HepG2 (cell line): ENCODE measurements around the gene TPRN. TPM values are rescaled to one million over a fixed set of nuclear protein-coding genes. Genes with fewer than 3 reads are reported as not detected.
A peak's percentile ranks its signal among the peaks of the same experiment; 100 is the strongest.

Experiments
- E2F5 ChIP-seq: sonication (generic); formaldehyde crosslinking; conservative IDR thresholded peaks from 2 replicates; pipeline ENCODE4 v1.4.0; 2020; ENCODE audit warnings: missing genetic modification reagents
- FOSL2 ChIP-seq: sonication (generic); formaldehyde crosslinking; IDR thresholded peaks from 2 replicates; pipeline ENCODE4 v1.4.0; 2020; ENCODE audit warnings: missing genetic modification reagents
- FOXC1 ChIP-seq: sonication (generic); formaldehyde crosslinking; IDR thresholded peaks from 2 replicates; pipeline ENCODE4 v1.8.0; 2022; ENCODE audit warnings: mild to moderate bottlenecking, missing genetic modification reagents, borderline replicate concordance
- GABPA ChIP-seq, 2 experiments: IDR thresholded peaks; 2 replicates each; pipeline ENCODE4 v1.6.1; 2011 to 2016; ENCODE audit warnings: low read depth in 2 of 2, low read length in 1 of 2, missing biosample characterization in 1 of 2, missing genetic modification characterization in 1 of 2
- GLI4 ChIP-seq: sonication (generic); formaldehyde crosslinking; IDR thresholded peaks from 2 replicates; pipeline ENCODE4 v1.5.1; 2020; ENCODE audit warnings: missing genetic modification reagents, mild to moderate bottlenecking, moderate library complexity, borderline replicate concordance
- GLMP ChIP-seq: sonication (generic); formaldehyde crosslinking; IDR thresholded peaks from 2 replicates; pipeline ENCODE4 v1.9.0; 2021; ENCODE audit warnings: missing genetic modification reagents, mild to moderate bottlenecking, borderline replicate concordance
- IKZF5 ChIP-seq: IDR thresholded peaks from 2 replicates; pipeline ENCODE4 v1.6.1; 2018; ENCODE audit warnings: missing genetic modification reagents, mild to moderate bottlenecking, missing compliant biosample characterization
- IRX3 ChIP-seq: sonication (generic); formaldehyde crosslinking; IDR thresholded peaks from 2 replicates; pipeline ENCODE4 v1.8.1; 2023; ENCODE audit warnings: mild to moderate bottlenecking, low read depth, missing genetic modification reagents, borderline replicate concordance
- KLF16 ChIP-seq, 2 experiments: sonication (generic) in 1 of 2; formaldehyde crosslinking in 1 of 2; IDR thresholded peaks; 2 replicates each; pipeline versions ENCODE4 v1.6.1 to v1.8.0; 2016 to 2023; ENCODE audit warnings: missing genetic modification reagents in 2 of 2, missing compliant biosample characterization in 1 of 2
- PAF1 ChIP-seq: IDR thresholded peaks from 2 replicates; pipeline ENCODE4 v1.6.1; 2016; ENCODE audit warnings: missing genetic modification reagents, missing compliant biosample characterization
- PBX3 ChIP-seq: sonication (generic); formaldehyde crosslinking; IDR thresholded peaks from 2 replicates; pipeline ENCODE4 v1.8.1; 2023; ENCODE audit warnings: missing genetic modification reagents, inconsistent platforms, borderline replicate concordance
- POLR2G ChIP-seq: fragments of 200-400 bp; formaldehyde crosslinking; IDR thresholded peaks from 2 replicates; pipeline ENCODE4 v1.6.1; 2018; ENCODE audit warnings: mild to moderate bottlenecking, low read depth, low read length, moderate library complexity
- PRPF4 ChIP-seq: fragments of 200-400 bp; formaldehyde crosslinking; IDR thresholded peaks from 2 replicates; pipeline ENCODE4 v1.6.1; 2016; ENCODE audit warnings: low read length, low read depth; ENCODE audit not compliant: poor library complexity, severe bottlenecking
- RAD51 ChIP-seq: fragments of 450-650 bp; IDR thresholded peaks from 2 replicates; pipeline ENCODE4 v1.6.1; 2016; ENCODE audit warnings: borderline replicate concordance
- RELA ChIP-seq: sonication (generic); formaldehyde crosslinking; IDR thresholded peaks from 2 replicates; pipeline ENCODE4 v1.4.0; 2020; ENCODE audit warnings: missing genetic modification reagents
- SMARCC2 ChIP-seq: fragments of 450-650 bp; IDR thresholded peaks from 2 replicates; pipeline ENCODE4 v1.6.1; 2017; ENCODE audit warnings: antibody characterized with exemption, mild to moderate bottlenecking
- SSRP1 ChIP-seq: IDR thresholded peaks from 2 replicates; pipeline ENCODE4 v1.6.1; 2016; ENCODE audit warnings: control low read depth
- TBL1XR1 ChIP-seq: fragments of 150-350 bp; IDR thresholded peaks from 2 replicates; pipeline ENCODE4 v1.6.1; 2014; ENCODE audit warnings: borderline replicate concordance, low read length; ENCODE audit not compliant: partially characterized antibody
- ZBTB34 ChIP-seq: sonication (generic); formaldehyde crosslinking; IDR thresholded peaks from 2 replicates; pipeline ENCODE4 v1.8.0; 2022; ENCODE audit warnings: mild to moderate bottlenecking, missing genetic modification reagents
- ZNF10 ChIP-seq: sonication (generic); formaldehyde crosslinking; IDR thresholded peaks from 2 replicates; pipeline ENCODE4 v1.4.0; 2020; ENCODE audit warnings: mild to moderate bottlenecking, low read depth, missing genetic modification reagents, borderline replicate concordance
- ZNF30 ChIP-seq: sonication (generic); formaldehyde crosslinking; IDR thresholded peaks from 2 replicates; pipeline ENCODE4 v1.5.0; 2020; ENCODE audit warnings: mild to moderate bottlenecking, missing genetic modification reagents
- ZNF33B ChIP-seq: sonication (generic); formaldehyde crosslinking; IDR thresholded peaks from 2 replicates; pipeline ENCODE4 v1.5.1; 2020; ENCODE audit warnings: mild to moderate bottlenecking, missing genetic modification reagents
- ZNF788 ChIP-seq: sonication (generic); formaldehyde crosslinking; IDR thresholded peaks from 2 replicates; pipeline ENCODE4 v1.5.0; 2020; ENCODE audit warnings: mild to moderate bottlenecking, missing genetic modification reagents, borderline replicate concordance
- ZSCAN20 ChIP-seq: sonication (generic); formaldehyde crosslinking; IDR thresholded peaks from 2 replicates; pipeline ENCODE4 v1.4.0; 2020; ENCODE audit warnings: missing genetic modification reagents, mild to moderate bottlenecking, borderline replicate concordance
- polyA plus RNA-seq, 8 experiments: library from polyadenylated mRNA; depleted of rRNA in 3 of 8; stranded (reverse) in 7 of 8; unstranded in 1 of 8; fragments of >200 nt; fragmentation: Illumina TruSeq in 4 of 8; extraction: Trizol in 4 of 8; gene quantifications; 2 replicates each; pipeline versions ENCODE4 v1.2.1 to v1.2.3, GENCODE V29; 2011 to 2016; ENCODE audit warnings: low read depth in 4 of 8, missing spikeins in 1 of 8, mixed read lengths in 1 of 8; ENCODE audit not compliant: insufficient read depth in 1 of 8
- total RNA-seq, 5 experiments: library from RNA; depleted of rRNA; stranded (reverse); fragments of >200 nt; fragmentation: Illumina TruSeq; extraction: Trizol; gene quantifications; 2 replicates each; pipeline ENCODE4 v1.2.3, GENCODE V29; 2016; ENCODE audit warnings: low read depth in 1 of 5

Gene TPRN
- total and polyA plus RNA-seq, 2 of the 13 experiments (the other 11 are each of a cell fraction or from before 2014, with no cell fraction given): 10.1 to 19.2 TPM

GRCh38 chr9:137235424-137236237, 35.1 kb upstream of the TPRN start (continued):
- TF ChIP-seq IKZF5 (CRISPR knock-in tag) (peak; percentile 56; the same call in 1 of the 2 replicates), GABPA (IDR thresholded peaks at IDR 0.05; ENCODE audit: low read depth, low read length) (no peak), GABPA (CRISPR knock-in tag; IDR thresholded peaks at IDR 0.05; ENCODE audit: low read depth) (no peak), TBL1XR1 (no peak), ZNF33B (CRISPR knock-in tag) (no peak), IRX3 (CRISPR knock-in tag) (0 out of 2 replicates have a peak, but pooled peaks have one; percentile 41), RELA (CRISPR knock-in tag) (no peak), ZNF30 (CRISPR knock-in tag) (no peak), FOSL2 (CRISPR knock-in tag) (no peak), PAF1 (no peak), ZNF788 (0 out of 2 replicates have a peak, but pooled peaks have one; percentile 19), E2F5 (CRISPR knock-in tag) (no peak), SMARCC2 (no peak), ZBTB34 (CRISPR knock-in tag) (no peak), KLF16 (CRISPR knock-in tag; IDR thresholded peaks at IDR 0.05) (no peak), GLI4 (CRISPR knock-in tag) (no peak), ZNF10 (CRISPR knock-in tag) (no peak), PBX3 (CRISPR knock-in tag) (no peak), GLMP (CRISPR knock-in tag) (no peak), RAD51 (no peak), FOXC1 (CRISPR knock-in tag) (no peak), SSRP1 (no peak), PRPF4 (no peak), ZSCAN20 (CRISPR knock-in tag) (no peak), POLR2G (no peak)
